Esophagus muscularis mucosa (tissue), 4 donors: Measurements from ENCODE around the gene CTNNA2. TPM values are rescaled to one million over a fixed set of nuclear protein-coding genes. Genes with fewer than 3 reads are reported as not detected.

ENCODE experiments used
- DNase-seq: peaks from one replicate; pipeline ENCODE4 v3.0.0-alpha.2; 2017; ENCODE audit errors: extremely low spot score
- H3K27ac ChIP-seq, 4 donors: fragments of 200-600 bp; sonication (generic); replicated peaks in 1 of 4; 1 replicate in 3 of 4; 2 replicates in 1 of 4; pipeline ENCODE4 v1.5.1; 2016 to 2019; ENCODE audit warnings: mild to moderate bottlenecking in 1 of 4
- H3K27me3 ChIP-seq, 4 donors: fragments of 200-600 bp; sonication (generic); one replicate each; pipeline versions ENCODE4 v1.5.1 to v1.6.0; 2016 to 2019
- H3K36me3 ChIP-seq, 4 donors: fragments of 200-600 bp; sonication (generic); one replicate each; pipeline ENCODE4 v1.5.1; 2016 to 2019
- H3K4me1 ChIP-seq, 4 donors: fragments of 200-600 bp; sonication (generic); one replicate each; pipeline ENCODE4 v1.5.1; 2016 to 2019
- H3K4me3 ChIP-seq, 4 donors: fragments of 200-600 bp; sonication (generic); 1 replicate in 2 of 4; 2 replicates in 2 of 4; pipeline ENCODE4 v1.5.1; 2016 to 2019; ENCODE audit warnings: mild to moderate bottlenecking in 4 of 4, moderate library complexity in 1 of 4
- H3K9me3 ChIP-seq, 4 donors: fragments of 200-600 bp; sonication (generic); 1 replicate in 3 of 4; 2 replicates in 1 of 4; pipeline ENCODE4 v1.5.1; 2016 to 2019
- CTCF ChIP-seq, 3 experiments: fragments of 200-600 bp in 2 of 3; fragments of 450-650 bp in 1 of 3; sonication (generic) in 2 of 3; IDR thresholded peaks; one replicate each; pipeline ENCODE4 v1.5.1; 2017 to 2019; ENCODE audit warnings: antibody characterized with exemption in 3 of 3, mild to moderate bottlenecking in 2 of 3, moderate library complexity in 1 of 3
- EP300 ChIP-seq: sonication (generic); formaldehyde crosslinking; IDR thresholded peaks from one replicate; pipeline ENCODE4 v1.6.1; 2017; ENCODE audit warnings: antibody characterized with exemption
- POLR2A ChIP-seq: fragments of 450-650 bp; IDR thresholded peaks from one replicate; pipeline ENCODE4 v1.6.1; 2017; ENCODE audit warnings: antibody characterized with exemption, moderate library complexity, mild to moderate bottlenecking, low read depth
- POLR2AphosphoS5 ChIP-seq, 2 donors: sonication (generic); formaldehyde crosslinking; IDR thresholded peaks; one replicate each; pipeline ENCODE4 v1.6.1; 2017; ENCODE audit warnings: antibody characterized with exemption in 2 of 2
- WGBS: methylation state at CpG from one replicate; pipeline ENCODE4 v1.1.5; 2018; 5-methylcytosine and 5-hydroxymethylcytosine counted together
- intact Hi-C: fragments of 100-400 bp; cut with DNase I; formaldehyde crosslinking; loops from one replicate; pipeline ENCODE4 v1.15.1; 2023
- total RNA-seq, 4 donors: library from RNA; depleted of rRNA; stranded (reverse); fragments of >200 nt; gene quantifications; one replicate each; pipeline versions ENCODE4 v1.1.0 to v1.2.1, GENCODE V29; 2016

The CTNNA2 gene
- total RNA-seq, 4 donors from 2014 or later = 0.42 to 2.5 (median 1.1) TPM

DNA sequence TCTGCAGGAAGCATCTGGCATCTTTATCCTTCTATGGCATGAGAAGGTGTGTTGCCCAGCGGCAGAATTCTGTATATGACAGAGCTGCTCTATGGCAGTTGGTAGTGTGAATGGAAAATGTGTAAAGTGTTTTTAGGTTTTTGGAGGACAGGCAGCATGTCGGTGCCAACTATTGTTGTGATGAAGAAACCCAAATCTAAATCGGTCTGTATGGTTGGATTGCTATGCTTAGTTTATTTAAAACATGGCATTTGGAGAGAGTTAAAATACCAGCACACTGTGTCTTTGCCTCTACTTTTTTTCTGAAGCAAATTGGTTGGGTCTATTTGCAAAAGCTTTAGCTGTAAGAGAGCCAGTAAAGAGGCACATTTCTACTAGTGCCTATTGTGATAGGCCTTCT, 136.7 kb downstream of the CTNNA2 start:
- Histone ChIP-seq H3K4me3 (no peak overlapping the region), H3K4me1 (no peaks in the 10 kb centered on the region), H3K9me3 (no peaks in the 10 kb centered on the region), H3K27me3 (no peaks in the 10 kb centered on the region), H3K36me3 (no peaks in the 10 kb centered on the region), H3K27ac (no peak overlapping the region)
- intact Hi-C loops = no loop called here
- 91% methylated on average over 3 of the region's 3 CpGs for WGBS
- no peak for TF ChIP-seq POLR2AphosphoS5 (IDR thresholded peaks at IDR 0.05)
- TF ChIP-seq EP300 = no peak
- no peak for TF ChIP-seq CTCF (IDR thresholded peaks at IDR 0.05)
- no peak for TF ChIP-seq POLR2A
- DNase-seq = no peak

DNA sequence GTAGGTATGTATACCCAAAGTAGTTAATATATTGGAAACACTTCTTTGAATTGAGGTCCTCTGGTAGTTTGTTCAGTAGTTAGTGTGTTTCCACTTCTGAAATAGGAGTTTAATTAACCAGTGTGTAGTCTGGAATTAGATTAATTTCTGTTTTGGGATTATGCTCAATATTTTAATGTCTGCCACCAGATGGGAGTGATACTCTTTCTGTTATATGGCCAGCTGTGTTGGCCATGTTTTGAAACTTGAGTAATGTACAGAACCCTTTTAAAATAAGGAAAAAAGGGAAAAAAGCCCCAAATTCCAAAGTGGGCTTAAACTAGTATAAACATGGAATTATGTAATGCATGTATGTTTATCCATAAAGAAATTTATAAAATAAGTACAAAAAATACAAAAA, 147.7 kb downstream of the CTNNA2 start:
- H3K4me3 ChIP-seq = no peak overlapping the region
- DNase-seq = no peak
- H3K9me3 ChIP-seq = no peaks in the 10 kb centered on the region
- TF ChIP-seq POLR2AphosphoS5 (IDR thresholded peaks at IDR 0.05) = no peak
- no peak for TF ChIP-seq POLR2A
- no peak for TF ChIP-seq EP300
- no peak for TF ChIP-seq CTCF (IDR thresholded peaks at IDR 0.05)
- no peaks in the 10 kb centered on the region for H3K4me1 ChIP-seq
- no peaks in the 10 kb centered on the region for H3K36me3 ChIP-seq
- no peak overlapping the region for H3K27ac ChIP-seq
- H3K27me3 ChIP-seq = no peaks in the 10 kb centered on the region
- intact Hi-C loops = no loop called here

DNA sequence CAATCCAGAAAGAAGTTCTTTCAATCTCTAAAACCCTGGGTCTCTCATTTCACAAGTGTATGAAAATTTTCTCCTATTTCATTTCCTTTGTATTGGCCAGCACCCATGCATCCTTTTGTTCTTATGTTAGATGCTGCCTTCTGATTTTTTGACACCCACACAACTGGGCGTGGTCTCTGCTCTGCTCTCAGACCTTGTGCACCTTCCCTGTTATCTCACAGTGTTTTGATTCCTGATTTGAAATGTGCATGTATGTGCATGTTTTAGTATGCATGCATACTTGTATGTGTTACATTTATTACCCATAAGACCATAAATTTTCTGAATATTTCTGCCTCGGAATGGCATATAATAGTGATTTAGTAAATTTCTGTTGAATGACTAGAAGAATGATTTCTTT, 152.2 kb downstream of the CTNNA2 start:
- no peaks in the 10 kb centered on the region for H3K9me3 ChIP-seq
- intact Hi-C loops = no loop called here
- H3K27me3 ChIP-seq = no peaks in the 10 kb centered on the region
- 74% methylated on average over 2 of the region's 2 CpGs for WGBS
- H3K4me3 ChIP-seq = no peak overlapping the region
- H3K4me1 ChIP-seq = no peaks in the 10 kb centered on the region
- no peak overlapping the region for H3K27ac ChIP-seq
- no peaks in the 10 kb centered on the region for H3K36me3 ChIP-seq
- no peak for DNase-seq
- TF ChIP-seq POLR2A (no peak), POLR2AphosphoS5 (IDR thresholded peaks at IDR 0.05) (no peak)

DNA sequence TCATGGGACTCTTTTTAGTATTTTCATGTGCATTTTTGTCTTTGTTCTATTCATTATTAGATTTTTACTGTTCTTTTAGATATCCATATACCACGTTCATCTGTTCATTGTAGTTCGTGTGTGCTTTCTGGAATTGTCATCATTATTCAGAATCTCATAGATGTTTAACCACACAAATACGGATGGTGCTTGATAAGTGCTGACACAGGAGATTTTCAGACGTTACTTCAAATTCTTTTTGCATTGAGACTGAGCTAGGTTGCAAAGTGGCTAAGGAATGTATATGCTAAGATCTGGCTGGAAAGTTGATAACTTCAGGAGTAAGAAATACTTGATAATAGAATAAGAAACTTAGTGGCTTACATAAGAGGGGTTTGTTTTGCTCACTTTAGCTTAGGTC, 153.6 kb downstream of the CTNNA2 start:
- 81% methylated on average over 4 of the region's 4 CpGs for WGBS
- no peak overlapping the region for H3K27ac ChIP-seq
- H3K27me3 ChIP-seq = no peaks in the 10 kb centered on the region
- intact Hi-C loops = no loop called here
- H3K36me3 ChIP-seq = no peaks in the 10 kb centered on the region
- H3K9me3 ChIP-seq = no peaks in the 10 kb centered on the region
- TF ChIP-seq POLR2A (no peak), CTCF (IDR thresholded peaks at IDR 0.05) (no peak), EP300 (no peak), POLR2AphosphoS5 (IDR thresholded peaks at IDR 0.05) (no peak)
- no peak for DNase-seq
- H3K4me1 ChIP-seq = no peaks in the 10 kb centered on the region
- H3K4me3 ChIP-seq = no peak overlapping the region

- Histone ChIP-seq H3K4me3 (no peak overlapping the region), H3K27ac (no peak overlapping the region), H3K36me3 (no peaks in the 10 kb centered on the region), H3K9me3 (no peaks in the 10 kb centered on the region), H3K27me3 (no peaks in the 10 kb centered on the region), H3K4me1 (no peaks in the 10 kb centered on the region)
- TF ChIP-seq POLR2A (no peak), CTCF (IDR thresholded peaks at IDR 0.05) (no peak), EP300 (no peak), POLR2AphosphoS5 (IDR thresholded peaks at IDR 0.05) (no peak)
- intact Hi-C loops = no loop called here
- no CpG with 5 or more reads among the region's 5 CpGs for WGBS
- DNase-seq = no peak
Observed at GRCh38 chr2:79669714-79670113, 156.9 kb downstream of the CTNNA2 start.
